HepG2 (cell line): ENCODE results near the gene PRSS21. TPM values are rescaled to one million over a fixed set of nuclear protein-coding genes. Genes with fewer than 3 reads are reported as not detected.

Experiments
- CENPX ChIP-seq: sonication (generic); formaldehyde crosslinking; IDR thresholded peaks from 2 replicates; pipeline ENCODE4 v1.9.0; 2021; ENCODE audit warnings: mild to moderate bottlenecking, missing genetic modification reagents, moderate library complexity
- MED1 ChIP-seq: sonication (generic); formaldehyde crosslinking; IDR thresholded peaks from 2 replicates; pipeline ENCODE4 v1.4.0; 2020; ENCODE audit warnings: missing genetic modification reagents
- MLX ChIP-seq: IDR thresholded peaks from 2 replicates; pipeline ENCODE4 v1.6.1; 2016
- RXRA ChIP-seq: sonication (generic); formaldehyde crosslinking; IDR thresholded peaks from 2 replicates; pipeline ENCODE4 v1.5.1; 2020; ENCODE audit warnings: missing genetic modification reagents
- SIX4 ChIP-seq: sonication (generic); formaldehyde crosslinking; IDR thresholded peaks from 2 replicates; pipeline ENCODE4 v1.4.0; 2020; ENCODE audit warnings: missing genetic modification reagents
- SP5 ChIP-seq: IDR thresholded peaks from 2 replicates; pipeline ENCODE4 v1.6.1; 2016; ENCODE audit warnings: low read depth, borderline replicate concordance
- XRCC5 ChIP-seq: fragments of 200-400 bp; formaldehyde crosslinking; optimal IDR thresholded peaks from 2 replicates; pipeline ENCODE3; 2017; ENCODE audit warnings: mild to moderate bottlenecking, low read length
- ZNF256 ChIP-seq: sonication (generic); formaldehyde crosslinking; conservative IDR thresholded peaks from 2 replicates; pipeline ENCODE4 v1.4.0; 2020; ENCODE audit warnings: missing genetic modification reagents
- ZNF331 ChIP-seq: sonication (generic); formaldehyde crosslinking; IDR thresholded peaks from 2 replicates; pipeline ENCODE4 v1.4.0; 2020; ENCODE audit warnings: missing genetic modification reagents
- ZNF530 ChIP-seq: sonication (generic); formaldehyde crosslinking; IDR thresholded peaks from 2 replicates; pipeline ENCODE4 v1.5.0; 2020; ENCODE audit warnings: low read depth, mild to moderate bottlenecking, missing genetic modification reagents
- ZNF598 ChIP-seq: sonication (generic); formaldehyde crosslinking; IDR thresholded peaks from 2 replicates; pipeline ENCODE4 v1.5.1; 2020; ENCODE audit warnings: mild to moderate bottlenecking, missing genetic modification reagents, borderline replicate concordance
- ZNF614 ChIP-seq: IDR thresholded peaks from 2 replicates; pipeline ENCODE4 v1.6.1; 2018; ENCODE audit warnings: missing biosample characterization, missing genetic modification reagents, inconsistent platforms, borderline replicate concordance
- ZNF740 ChIP-seq: sonication (generic); formaldehyde crosslinking; IDR thresholded peaks from 2 replicates; pipeline ENCODE4 v1.4.0; 2020; ENCODE audit warnings: missing genetic modification reagents
- polyA plus RNA-seq, 8 experiments: library from polyadenylated mRNA; depleted of rRNA in 3 of 8; stranded (reverse) in 7 of 8; unstranded in 1 of 8; fragments of >200 nt; fragmentation: Illumina TruSeq in 4 of 8; extraction: Trizol in 4 of 8; gene quantifications; 2 replicates each; pipeline versions ENCODE4 v1.2.1 to v1.2.3, GENCODE V29; 2011 to 2016; ENCODE audit warnings: low read depth in 4 of 8, missing spikeins in 1 of 8, mixed read lengths in 1 of 8; ENCODE audit not compliant: insufficient read depth in 1 of 8
- total RNA-seq, 5 experiments: library from RNA; depleted of rRNA; stranded (reverse); fragments of >200 nt; fragmentation: Illumina TruSeq; extraction: Trizol; gene quantifications; 2 replicates each; pipeline ENCODE4 v1.2.3, GENCODE V29; 2016; ENCODE audit warnings: low read depth in 1 of 5
- TF ChIP-seq, protein P1 (sequence below): sonication (generic); formaldehyde crosslinking; IDR thresholded peaks from 2 replicates; pipeline ENCODE4 v1.5.1; 2020; ENCODE audit warnings: mild to moderate bottlenecking, missing genetic modification reagents, moderate library complexity
- TF ChIP-seq, protein P2 (sequence below): sonication (generic); formaldehyde crosslinking; IDR thresholded peaks from 2 replicates; pipeline ENCODE4 v1.5.0; 2020; ENCODE audit warnings: mild to moderate bottlenecking, missing genetic modification reagents
- TF ChIP-seq, protein P3 (sequence below): IDR thresholded peaks from 2 replicates; pipeline ENCODE4 v1.6.1; 2016; ENCODE audit warnings: missing genetic modification reagents, missing compliant biosample characterization
- TF ChIP-seq, protein P4 (sequence below): sonication (generic); formaldehyde crosslinking; IDR thresholded peaks from 2 replicates; pipeline ENCODE4 v1.4.0; 2020; ENCODE audit warnings: low read depth, missing genetic modification reagents

PRSS21 gene
- total and polyA plus RNA-seq, 2 of the 13 experiments (the other 11 are each of a cell fraction or from before 2014, with no cell fraction given), result not detected

GRCh38 chr16:2867987-2868789 is 51.2 kb downstream of the PRSS21 start (continued):
- TF ChIP-seq, protein P1, sequence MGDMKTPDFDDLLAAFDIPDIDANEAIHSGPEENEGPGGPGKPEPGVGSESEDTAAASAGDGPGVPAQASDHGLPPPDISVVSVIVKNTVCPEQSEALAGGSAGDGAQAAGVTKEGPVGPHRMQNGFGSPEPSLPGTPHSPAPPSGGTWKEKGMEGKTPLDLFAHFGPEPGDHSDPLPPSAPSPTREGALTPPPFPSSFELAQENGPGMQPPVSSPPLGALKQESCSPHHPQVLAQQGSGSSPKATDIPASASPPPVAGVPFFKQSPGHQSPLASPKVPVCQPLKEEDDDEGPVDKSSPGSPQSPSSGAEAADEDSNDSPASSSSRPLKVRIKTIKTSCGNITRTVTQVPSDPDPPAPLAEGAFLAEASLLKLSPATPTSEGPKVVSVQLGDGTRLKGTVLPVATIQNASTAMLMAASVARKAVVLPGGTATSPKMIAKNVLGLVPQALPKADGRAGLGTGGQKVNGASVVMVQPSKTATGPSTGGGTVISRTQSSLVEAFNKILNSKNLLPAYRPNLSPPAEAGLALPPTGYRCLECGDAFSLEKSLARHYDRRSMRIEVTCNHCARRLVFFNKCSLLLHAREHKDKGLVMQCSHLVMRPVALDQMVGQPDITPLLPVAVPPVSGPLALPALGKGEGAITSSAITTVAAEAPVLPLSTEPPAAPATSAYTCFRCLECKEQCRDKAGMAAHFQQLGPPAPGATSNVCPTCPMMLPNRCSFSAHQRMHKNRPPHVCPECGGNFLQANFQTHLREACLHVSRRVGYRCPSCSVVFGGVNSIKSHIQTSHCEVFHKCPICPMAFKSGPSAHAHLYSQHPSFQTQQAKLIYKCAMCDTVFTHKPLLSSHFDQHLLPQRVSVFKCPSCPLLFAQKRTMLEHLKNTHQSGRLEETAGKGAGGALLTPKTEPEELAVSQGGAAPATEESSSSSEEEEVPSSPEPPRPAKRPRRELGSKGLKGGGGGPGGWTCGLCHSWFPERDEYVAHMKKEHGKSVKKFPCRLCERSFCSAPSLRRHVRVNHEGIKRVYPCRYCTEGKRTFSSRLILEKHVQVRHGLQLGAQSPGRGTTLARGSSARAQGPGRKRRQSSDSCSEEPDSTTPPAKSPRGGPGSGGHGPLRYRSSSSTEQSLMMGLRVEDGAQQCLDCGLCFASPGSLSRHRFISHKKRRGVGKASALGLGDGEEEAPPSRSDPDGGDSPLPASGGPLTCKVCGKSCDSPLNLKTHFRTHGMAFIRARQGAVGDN (CRISPR knock-in tag), result peak; percentile 99
- TF ChIP-seq, protein P2, sequence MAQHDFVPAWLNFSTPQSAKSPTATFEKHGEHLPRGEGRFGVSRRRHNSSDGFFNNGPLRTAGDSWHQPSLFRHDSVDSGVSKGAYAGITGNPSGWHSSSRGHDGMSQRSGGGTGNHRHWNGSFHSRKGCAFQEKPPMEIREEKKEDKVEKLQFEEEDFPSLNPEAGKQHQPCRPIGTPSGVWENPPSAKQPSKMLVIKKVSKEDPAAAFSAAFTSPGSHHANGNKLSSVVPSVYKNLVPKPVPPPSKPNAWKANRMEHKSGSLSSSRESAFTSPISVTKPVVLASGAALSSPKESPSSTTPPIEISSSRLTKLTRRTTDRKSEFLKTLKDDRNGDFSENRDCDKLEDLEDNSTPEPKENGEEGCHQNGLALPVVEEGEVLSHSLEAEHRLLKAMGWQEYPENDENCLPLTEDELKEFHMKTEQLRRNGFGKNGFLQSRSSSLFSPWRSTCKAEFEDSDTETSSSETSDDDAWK (CRISPR knock-in tag), result no peak
- TF ChIP-seq MED1, result peak; percentile 54; the same call in 1 of the 2 replicates
- TF ChIP-seq XRCC5, result peak; percentile 80
- peak; percentile 73; the same call in 1 of the 2 replicates for TF ChIP-seq ZNF614 (CRISPR knock-in tag)
- no peak for TF ChIP-seq SIX4
- no peak for TF ChIP-seq ZNF530 (CRISPR knock-in tag)
- TF ChIP-seq ZNF740 (CRISPR knock-in tag), result 0 out of 2 replicates have a peak, but pooled peaks have one; percentile 27
- peak; percentile 89 for TF ChIP-seq SP5 (CRISPR knock-in tag)
- TF ChIP-seq ZNF331 (CRISPR knock-in tag), result peak; percentile 69
- TF ChIP-seq CENPX (CRISPR knock-in tag), result no peak
- TF ChIP-seq ZNF256 (CRISPR knock-in tag), result peak; percentile 74; the same call in 1 of the 2 replicates
- TF ChIP-seq RXRA (CRISPR knock-in tag), result peak; percentile 82
- TF ChIP-seq, protein P3, sequence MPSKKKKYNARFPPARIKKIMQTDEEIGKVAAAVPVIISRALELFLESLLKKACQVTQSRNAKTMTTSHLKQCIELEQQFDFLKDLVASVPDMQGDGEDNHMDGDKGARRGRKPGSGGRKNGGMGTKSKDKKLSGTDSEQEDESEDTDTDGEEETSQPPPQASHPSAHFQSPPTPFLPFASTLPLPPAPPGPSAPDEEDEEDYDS (CRISPR knock-in tag), result peak; percentile 44; the same call in 1 of the 2 replicates
- TF ChIP-seq ZNF598 (CRISPR knock-in tag), result peak; percentile 44; the same call in 1 of the 2 replicates
- TF ChIP-seq, protein P4, sequence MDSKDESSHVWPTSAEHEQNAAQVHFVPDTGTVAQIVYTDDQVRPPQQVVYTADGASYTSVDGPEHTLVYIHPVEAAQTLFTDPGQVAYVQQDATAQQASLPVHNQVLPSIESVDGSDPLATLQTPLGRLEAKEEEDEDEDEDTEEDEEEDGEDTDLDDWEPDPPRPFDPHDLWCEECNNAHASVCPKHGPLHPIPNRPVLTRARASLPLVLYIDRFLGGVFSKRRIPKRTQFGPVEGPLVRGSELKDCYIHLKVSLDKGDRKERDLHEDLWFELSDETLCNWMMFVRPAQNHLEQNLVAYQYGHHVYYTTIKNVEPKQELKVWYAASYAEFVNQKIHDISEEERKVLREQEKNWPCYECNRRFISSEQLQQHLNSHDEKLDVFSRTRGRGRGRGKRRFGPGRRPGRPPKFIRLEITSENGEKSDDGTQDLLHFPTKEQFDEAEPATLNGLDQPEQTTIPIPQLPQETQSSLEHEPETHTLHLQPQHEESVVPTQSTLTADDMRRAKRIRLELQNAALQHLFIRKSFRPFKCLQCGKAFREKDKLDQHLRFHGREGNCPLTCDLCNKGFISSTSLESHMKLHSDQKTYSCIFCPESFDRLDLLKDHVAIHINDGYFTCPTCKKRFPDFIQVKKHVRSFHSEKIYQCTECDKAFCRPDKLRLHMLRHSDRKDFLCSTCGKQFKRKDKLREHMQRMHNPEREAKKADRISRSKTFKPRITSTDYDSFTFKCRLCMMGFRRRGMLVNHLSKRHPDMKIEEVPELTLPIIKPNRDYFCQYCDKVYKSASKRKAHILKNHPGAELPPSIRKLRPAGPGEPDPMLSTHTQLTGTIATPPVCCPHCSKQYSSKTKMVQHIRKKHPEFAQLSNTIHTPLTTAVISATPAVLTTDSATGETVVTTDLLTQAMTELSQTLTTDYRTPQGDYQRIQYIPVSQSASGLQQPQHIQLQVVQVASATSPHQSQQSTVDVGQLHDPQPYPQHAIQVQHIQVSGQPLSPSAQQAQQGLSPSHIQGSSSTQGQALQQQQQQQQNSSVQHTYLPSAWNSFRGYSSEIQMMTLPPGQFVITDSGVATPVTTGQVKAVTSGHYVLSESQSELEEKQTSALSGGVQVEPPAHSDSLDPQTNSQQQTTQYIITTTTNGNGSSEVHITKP, result peak; percentile 28; the same call in 1 of the 2 replicates
- TF ChIP-seq MLX (CRISPR knock-in tag), result no peak
